ENCODE measurements around the gene ANKRD52.
"Not testable (repeated sequence)": the region's sequence is repeated elsewhere in the genome, so short reads cannot be mapped to it uniquely, and the experiment has no call there.

Gene ANKRD52

DNA sequence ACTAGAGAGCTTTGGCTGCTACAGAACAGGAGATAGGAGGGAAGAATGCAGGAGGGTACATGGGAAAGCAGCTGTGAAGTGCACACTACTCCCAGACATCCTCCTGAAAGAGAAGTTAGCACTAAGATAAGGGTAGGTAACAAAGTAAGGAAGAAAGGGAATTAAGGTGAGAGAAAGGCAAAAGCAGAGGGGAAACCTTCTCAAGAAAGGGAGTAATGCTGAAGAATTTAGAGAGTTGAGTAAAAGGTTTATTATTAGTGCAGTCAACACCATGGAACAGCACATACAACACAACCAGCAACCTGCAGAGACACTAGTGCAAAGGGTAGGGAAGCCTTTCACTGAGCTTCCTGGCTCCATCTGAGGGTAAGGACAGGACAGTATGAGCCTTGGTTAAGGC, 53.9 kb downstream of the ANKRD52 start:
- DNase-seq, result no peak

DNA sequence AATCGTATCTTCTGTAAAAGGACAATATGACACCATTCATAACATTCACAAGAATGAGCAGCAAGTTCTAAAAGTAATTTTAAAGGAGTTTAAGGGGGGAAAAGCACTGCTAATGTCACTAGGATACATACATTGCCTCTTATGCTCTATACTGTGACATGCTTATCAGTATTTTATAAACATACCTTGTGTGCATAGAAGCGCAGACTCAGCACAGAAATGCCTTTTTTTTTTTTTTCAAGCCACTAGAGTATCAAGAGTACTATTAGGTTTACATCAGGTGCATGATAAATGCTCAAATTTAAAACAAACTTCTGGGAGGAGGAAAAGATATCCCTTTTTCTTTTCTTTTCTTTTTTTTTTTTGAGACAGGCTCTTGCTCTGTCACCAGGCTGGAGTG, 55.3 kb downstream of the ANKRD52 start:
- DNase-seq, result no peak

DNA sequence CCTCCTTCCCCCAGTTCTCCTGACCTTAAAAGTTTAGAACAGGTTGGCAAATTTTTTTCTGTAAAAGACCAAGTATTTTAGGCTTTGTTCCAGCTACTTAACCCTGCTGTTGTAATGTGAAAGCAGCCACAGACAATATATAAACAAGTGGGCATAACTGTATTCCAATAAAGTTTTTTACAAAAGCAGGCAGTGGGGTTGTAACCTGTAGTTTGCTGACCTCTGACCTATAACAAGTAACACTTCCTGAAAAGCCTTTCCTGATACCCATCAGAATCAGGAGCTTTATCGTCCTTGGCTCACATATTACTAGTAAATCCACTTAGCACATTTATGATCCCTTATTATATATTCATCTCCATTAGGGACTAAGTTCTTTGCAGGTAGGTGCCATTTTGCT, 55.8 kb downstream of the ANKRD52 start:
- DNase-seq, result no peak

DNA sequence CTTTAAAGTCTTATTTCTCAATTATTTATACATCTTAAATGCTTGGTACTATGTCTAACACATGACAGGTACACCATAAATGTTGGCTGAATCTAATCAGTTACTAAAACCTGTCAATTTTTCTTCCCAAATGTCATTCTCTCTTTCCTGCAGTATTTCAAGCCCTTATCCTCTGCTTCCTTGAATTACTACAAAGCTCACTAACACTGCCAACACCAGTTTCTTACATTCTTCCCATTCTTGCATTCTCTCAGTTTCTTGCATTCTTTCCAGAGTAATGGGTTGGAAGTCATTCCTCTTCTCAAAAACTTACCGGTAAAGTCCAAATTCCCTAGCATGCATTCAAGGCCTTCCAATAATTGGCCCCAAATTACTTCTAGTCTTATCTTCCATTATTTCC, 59.3 kb downstream of the ANKRD52 start:
- no peak for DNase-seq

DNA sequence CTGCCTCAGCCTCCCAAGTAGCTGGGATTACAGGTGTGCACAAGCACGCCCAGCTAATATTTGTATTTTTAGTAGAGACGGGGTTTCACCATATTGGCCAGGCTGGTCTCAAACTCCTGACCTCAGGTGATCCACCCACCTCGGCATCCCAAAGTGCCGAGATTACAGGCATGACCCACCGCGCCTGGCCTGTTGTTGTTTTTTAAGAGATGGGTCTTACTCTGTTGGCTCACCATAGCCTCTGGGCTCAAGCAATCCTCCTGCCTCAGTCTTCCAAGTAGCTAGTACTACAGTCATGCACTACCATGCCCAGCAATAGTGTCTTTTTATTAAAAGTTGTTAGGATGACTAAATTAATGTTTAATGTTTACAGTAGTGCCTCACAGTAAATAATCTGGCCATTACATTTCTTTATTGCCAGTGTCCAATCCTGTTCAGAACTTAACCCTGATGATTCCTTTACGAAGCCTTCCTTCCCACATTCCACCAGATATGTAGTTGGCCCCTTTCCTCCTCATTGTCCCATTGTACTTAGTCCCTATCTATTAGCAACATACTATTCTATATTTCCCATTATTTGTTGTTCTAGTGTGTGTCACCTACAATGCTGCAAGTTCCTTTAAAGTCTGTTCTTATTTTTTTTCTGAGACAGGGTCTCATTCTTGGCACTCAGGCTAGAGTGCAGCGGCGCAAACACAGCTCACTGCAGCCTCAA, 60.1 kb downstream of the ANKRD52 start:
- no peak for DNase-seq

DNA sequence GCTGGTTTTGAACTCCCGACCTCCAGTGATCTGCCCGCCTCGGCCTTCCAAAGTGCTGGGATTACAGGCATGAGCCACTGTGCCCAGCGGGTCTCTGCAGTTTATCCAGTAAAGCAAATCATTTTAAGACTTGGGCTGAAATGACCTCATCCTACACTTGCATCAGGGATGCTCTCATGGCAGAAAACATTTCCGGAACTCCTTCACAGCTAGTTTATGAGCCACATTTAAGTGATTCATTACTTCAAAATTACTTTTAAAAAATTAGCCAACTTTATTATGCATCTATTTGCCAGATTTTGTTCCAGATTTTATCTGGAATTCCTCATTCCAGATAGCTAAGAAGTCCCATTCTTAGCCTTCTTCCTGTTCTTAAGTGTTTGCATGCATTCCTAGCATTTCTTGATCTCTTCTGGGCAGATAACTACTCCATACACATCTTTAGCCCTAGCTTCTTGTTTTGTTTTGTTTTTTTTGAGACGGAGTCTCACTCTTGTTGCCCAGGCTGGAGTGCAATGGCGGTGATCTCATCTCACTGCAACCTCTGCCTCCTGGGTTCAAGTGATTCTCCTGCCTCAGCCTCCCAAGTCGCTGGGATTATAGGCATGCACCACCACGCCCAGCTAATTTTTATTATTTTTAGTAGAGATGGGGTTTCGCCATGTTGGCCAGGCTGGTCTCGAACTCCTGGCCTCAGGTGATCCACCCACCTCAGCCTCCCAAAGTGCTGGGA, 61.2 kb downstream of the ANKRD52 start:
- DNase-seq, result not testable (repeated sequence)

DNA sequence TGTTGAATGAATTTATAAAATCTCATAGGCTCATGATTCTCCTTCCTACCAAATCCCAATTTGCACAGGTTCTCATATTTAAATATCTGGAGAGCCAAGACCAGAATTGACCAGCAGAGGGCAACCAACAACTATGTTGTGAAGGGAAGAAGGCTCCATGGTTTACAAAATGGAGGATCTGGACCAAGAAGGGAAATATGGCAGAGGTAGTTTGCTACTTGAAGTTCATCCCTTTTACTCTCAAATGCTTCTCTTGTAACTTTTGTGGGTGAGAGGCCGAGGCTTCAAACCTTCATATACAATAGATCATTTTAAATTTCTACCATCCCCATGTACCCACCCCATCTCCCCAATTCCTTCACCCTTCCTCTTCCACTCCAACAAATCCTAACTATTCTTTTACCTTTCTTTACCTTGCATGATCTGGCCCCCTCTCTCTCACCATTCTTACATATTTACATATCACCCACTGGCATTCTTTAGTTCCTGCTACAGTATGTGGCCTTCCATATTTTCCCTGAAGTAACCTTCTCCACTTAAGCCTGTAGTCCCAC, 65.1 kb downstream of the ANKRD52 start:
- peak; percentile 77 to 82 for DNase-seq

DNA sequence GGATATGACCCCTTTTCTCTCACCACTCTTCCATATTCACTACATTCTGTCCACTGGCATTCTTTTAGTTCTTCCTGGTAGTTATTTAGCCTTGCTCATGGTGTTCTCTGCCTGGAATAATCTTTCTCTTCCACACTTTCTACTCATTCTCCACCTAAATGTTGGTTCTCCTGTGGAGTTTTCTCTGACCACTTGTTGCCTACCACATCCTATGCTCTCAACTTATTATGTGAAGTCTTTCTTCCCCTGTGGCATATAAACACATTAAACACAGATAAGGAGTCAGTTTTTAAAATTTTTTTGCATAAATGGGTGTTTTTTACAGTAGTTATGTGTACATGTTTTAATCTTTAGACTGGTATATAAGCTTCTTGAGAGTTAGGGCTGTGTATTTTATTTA, 65.6 kb downstream of the ANKRD52 start:
- no peak for DNase-seq

DNA sequence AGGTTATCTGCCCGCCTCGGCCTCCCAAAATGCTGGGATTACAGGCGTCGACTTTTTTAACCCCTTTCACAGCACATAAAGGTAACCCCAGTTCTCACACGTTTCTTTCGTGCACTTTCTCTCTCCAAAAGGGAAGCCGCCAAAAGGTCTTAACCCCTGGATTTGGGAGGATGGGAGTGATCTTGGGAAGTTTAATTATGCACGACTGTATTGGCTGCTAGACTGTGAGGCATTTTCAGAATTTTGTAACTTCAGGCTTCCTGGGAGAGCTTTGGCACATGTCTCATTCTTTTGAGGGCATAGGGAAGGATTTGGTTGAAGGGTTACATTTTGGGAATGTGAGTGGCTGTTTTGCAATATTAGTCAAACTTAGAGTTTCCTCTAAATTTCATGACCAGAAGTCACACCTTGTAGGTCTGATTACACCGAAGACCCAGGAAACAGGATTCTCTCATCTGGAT, 67.5 kb downstream of the ANKRD52 start:
- no peak for DNase-seq

DNA sequence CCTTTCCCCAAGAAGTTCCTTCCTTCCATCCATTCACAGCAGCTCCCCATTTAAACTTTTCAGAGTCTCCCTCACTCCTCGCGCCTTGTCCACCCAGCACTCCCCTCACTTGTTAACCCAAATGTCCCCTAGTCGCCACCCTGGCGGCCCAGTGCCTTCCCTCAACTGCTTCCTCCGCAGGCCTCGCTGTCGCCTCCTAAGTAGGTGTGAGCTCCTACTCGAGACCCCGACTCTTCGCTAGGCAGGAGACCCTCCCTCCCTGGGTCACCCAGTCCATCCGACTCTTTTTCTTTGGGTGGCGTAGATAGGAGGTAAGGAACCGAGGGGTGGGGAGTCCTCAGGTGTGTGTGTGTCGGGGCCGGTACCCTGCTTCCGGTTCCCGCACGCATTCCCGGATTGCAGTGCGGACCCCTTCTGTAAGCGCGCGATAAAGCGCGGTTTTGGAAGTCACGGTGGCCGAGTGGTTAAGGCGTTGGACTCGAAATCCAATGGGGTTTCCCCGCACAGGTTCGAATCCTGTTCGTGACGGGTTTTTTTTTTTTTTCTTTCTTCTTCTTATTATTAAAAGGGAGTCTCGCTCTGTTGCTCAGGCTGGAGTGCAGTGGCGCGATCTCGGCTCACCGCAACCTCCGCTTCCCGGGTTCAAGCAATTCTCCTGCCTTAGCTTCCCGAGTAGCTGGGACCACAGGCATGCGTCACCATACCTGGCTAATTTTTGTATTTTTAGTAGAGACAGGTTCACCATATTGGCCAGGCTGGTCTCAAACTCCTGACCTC, 68.1 kb downstream of the ANKRD52 start:
- DNase-seq, result peak; percentile 70 to 78

DNA sequence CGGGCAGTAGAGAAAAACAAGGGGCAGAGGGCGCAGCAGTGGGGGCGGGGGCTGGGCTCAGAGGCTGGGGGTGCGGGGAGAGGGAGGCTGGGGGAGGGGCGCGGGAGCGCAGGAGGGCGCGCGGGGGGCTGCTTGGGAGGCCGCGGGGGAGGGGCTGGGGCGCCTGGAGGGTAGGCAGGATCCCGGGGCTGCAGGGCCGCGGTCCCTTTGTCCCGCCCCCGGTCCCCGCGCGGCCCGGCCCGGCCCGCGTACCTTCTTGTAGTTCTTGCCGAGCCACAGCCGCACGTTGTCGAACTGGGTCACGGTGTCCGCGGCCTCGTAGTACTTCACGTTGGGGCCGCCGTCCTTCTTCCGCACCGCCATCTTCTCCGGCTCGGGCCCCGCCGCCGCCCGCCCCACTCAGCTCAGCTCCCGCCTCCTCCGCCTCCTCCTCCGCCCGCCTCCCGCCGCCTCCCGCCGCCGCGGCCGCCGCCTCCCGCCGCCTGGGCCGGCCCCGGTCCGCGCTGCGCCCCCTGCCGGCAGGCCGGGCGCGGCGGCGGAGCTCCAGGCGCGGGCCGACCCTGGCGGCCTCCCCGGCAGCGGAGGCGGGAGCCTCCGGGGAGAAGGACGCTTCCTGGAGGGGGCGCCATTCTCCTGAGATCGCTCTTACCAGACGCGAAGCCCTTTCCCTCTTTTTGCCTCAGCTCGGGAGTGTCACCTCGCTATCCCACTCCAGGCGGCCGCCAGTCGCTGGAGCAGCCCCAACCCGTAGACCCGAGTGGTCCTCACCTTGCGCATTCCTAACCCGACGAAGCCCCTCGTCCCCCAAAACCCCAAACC, 68.9 kb downstream of the ANKRD52 start, which contains the start of gene SMARCC2:
Gene SMARCC2 (minus strand): TSS at position 385 of the 819 bp plus-strand sequence. CDS start 22 bp downstream, at position 363.
- peak; percentile 81 to 82 for DNase-seq

DNA sequence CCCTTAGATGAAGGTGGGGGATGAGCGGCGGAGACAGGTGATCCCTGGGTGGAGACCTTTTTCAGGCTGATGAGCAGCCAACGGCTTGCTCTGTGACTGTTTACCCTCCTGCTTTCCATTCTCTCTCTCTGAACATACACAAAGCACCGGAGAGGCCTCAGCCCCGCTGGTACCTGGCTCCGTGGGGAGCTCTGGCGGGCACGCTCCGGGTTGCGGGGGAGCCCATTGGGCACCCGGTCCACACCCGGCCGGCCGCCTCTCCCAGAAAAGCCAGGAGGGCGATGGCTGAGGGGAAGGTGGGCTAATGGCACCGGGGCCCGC, 69.4 kb downstream of the ANKRD52 start:
- DNase-seq, result no peak

DNA sequence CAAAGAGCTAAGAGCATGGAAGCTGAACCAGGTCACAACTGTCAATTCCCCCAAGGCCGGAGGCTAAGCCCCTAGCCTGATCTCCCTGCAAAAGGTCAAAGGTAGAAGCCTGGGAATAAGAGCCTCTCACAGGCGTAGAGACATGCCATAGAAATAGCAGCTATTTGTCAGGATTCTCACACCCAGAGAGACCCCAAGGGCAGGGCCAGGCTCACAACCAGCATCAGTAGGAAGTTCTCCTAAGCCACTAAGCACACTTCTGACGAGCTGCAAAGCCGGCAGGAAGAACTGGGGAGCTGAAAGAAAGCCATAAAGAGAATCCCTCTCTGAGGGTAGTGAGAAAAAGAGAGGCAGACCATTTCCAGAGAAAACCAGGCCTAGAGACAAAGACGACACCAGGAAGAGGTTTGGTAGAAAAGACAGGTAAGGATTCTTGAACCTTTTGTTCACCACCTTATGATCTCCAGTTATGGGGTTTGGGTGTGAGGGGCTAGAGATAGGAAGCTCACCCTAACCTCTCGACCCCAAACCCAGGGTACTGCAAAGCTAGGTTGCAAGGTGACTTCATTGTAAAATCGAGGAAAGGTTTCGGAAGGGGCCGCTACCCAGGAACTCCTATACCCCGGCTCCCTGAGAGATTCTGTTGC, 69.9 kb downstream of the ANKRD52 start:
- DNase-seq, result no peak

Measured in activated CD4-positive, alpha-beta T cell treated with anti-CD3 and anti-CD28 coated beads for 4 hours (primary cell).